Measurements from ENCODE around the gene RPS15. TPM values are rescaled to one million over a fixed set of nuclear protein-coding genes. Genes with fewer than 3 reads are reported as not detected.

Gene RPS15
- total RNA-seq, 6 donors from 2014 or later: 825 to 2,012 (median 1,317) TPM

DNA sequence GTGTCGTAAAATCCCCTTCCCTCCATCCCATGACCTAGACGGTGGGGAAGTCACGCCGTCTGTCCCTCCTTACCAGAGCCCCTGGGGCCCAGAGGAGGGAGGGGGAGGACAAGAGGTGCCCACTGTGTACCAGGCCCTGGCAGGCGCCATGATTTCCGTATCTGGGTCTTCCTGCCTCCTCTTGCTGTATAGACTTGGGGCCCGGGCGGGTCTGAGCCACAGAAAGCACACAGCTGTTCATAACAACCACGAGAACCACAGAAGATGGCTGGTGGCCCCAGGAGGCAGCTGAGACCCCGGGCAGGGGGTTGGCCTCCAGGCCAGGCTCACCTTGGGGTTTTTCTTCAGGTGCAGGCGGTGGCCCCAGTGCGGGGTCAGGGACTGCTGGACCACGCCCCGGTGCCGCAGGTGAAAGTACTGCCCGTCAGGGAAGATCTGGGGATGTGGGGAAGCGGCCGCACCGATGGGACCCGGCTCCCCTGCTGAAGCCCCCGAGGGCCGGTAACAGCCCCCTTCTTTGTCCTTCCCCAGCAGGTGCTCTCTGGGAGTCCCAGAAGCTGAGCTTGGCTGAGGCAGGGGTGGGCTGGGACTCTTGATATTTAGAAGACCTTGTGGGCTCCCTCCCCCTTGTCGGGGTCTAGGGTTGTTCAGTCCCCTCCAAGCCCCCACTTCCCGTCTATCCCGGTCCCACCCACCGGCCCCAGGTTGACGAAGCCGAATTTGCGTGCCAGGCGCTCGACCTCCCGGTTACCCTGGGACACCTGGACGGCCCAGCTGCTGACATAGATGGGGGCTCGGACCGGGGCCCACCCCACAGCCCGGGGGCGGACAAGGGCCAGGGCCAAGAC lies 51.5 kb downstream of the RPS15 start:
- Histone ChIP-seq H3K9me3 (no peaks in the 10 kb centered on the region), H3K27me3 (no peaks in the 10 kb centered on the region), H3K4me3 (peak overlapping the region; percentile 38 to 69 (median 62)), H3K27ac (peak overlapping the region; percentile 52 to 83 (median 68)), H3K36me3 (no peaks in the 10 kb centered on the region), H3K4me1 (peaks cover 14 to 21% (median 19%) of the 10 kb centered on the region in 4 donors)
- 20 to 36% methylated on average over 10 to 37 of the region's 37 CpGs for WGBS, 2 donors
- ATAC-seq (ENCODE audit: low FRiP score in 2 of 2): no peak
- peak in 1 of 2 donors; percentile 74 for DNase-seq
- no peak for TF ChIP-seq POLR2AphosphoS5 (IDR thresholded peaks at IDR 0.05)
- TF ChIP-seq, protein P1, sequence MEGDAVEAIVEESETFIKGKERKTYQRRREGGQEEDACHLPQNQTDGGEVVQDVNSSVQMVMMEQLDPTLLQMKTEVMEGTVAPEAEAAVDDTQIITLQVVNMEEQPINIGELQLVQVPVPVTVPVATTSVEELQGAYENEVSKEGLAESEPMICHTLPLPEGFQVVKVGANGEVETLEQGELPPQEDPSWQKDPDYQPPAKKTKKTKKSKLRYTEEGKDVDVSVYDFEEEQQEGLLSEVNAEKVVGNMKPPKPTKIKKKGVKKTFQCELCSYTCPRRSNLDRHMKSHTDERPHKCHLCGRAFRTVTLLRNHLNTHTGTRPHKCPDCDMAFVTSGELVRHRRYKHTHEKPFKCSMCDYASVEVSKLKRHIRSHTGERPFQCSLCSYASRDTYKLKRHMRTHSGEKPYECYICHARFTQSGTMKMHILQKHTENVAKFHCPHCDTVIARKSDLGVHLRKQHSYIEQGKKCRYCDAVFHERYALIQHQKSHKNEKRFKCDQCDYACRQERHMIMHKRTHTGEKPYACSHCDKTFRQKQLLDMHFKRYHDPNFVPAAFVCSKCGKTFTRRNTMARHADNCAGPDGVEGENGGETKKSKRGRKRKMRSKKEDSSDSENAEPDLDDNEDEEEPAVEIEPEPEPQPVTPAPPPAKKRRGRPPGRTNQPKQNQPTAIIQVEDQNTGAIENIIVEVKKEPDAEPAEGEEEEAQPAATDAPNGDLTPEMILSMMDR (IDR thresholded peaks at IDR 0.05): no peak
- TF ChIP-seq EP300 (IDR thresholded peaks at IDR 0.05): no peak
- no peak for TF ChIP-seq POLR2A (IDR thresholded peaks at IDR 0.05)

Other genes with a start within 250 kb of the RPS15 start
- gene STK11, start 232.6 kb upstream of the RPS15 start, total RNA-seq: 100 to 1,000 TPM in 1 of 6 donors, 10 to 100 TPM in 5; 50.2 to 168 (median 63.2) TPM
- 1 to 10 TPM in 3 of 6 donors, under 1 TPM in 1, not detected in 2; 0.30 to 1.8 (median 1.0) TPM for gene CBARP, start 200.4 kb upstream of the RPS15 start, total RNA-seq
- gene ATP5F1D, start 196.6 kb upstream of the RPS15 start, total RNA-seq: 100 to 1,000 TPM in 3 of 6 donors, 10 to 100 TPM in 3; 56.0 to 187 (median 113) TPM
- gene MIDN, start 189.8 kb upstream of the RPS15 start, total RNA-seq: 100 to 1,000 TPM in 2 of 6 donors, 10 to 100 TPM in 4; 33.5 to 176 (median 75.9) TPM
- 1,000 to 10,000 TPM in 1 of 6 donors, 100 to 1,000 TPM in 5; 326 to 1,348 (median 441) TPM for gene CIRBP, start 169.1 kb upstream of the RPS15 start, total RNA-seq
- 10 to 100 TPM; 43.0 to 85.3 (median 59.6) TPM for gene FAM174C, start 162.9 kb upstream of the RPS15 start, total RNA-seq
- gene EFNA2, start 152.5 kb upstream of the RPS15 start, total RNA-seq: not detected
- gene NDUFS7, start 54.5 kb upstream of the RPS15 start, total RNA-seq: 100 to 1,000 TPM in 4 of 6 donors, 10 to 100 TPM in 2; 38.8 to 121 (median 100) TPM
- 10 to 100 TPM in 2 of 6 donors, 1 to 10 TPM in 4; 4.0 to 12.1 (median 8.1) TPM for gene GAMT, start 36.9 kb upstream of the RPS15 start, total RNA-seq
- gene DAZAP1, start 30.8 kb upstream of the RPS15 start, total RNA-seq: 100 to 1,000 TPM in 1 of 6 donors, 10 to 100 TPM in 5; 38.9 to 107 (median 78.7) TPM
- gene APC2, start 11.7 kb downstream of the RPS15 start, total RNA-seq: 1 to 10 TPM in 1 of 6 donors, under 1 TPM in 4, not detected in 1; 0.06 to 1.0 (median 0.11) TPM
- 10 to 100 TPM; 27.2 to 82.8 (median 37.5) TPM for gene C19orf25, start 40.8 kb downstream of the RPS15 start, total RNA-seq
- 10 to 100 TPM in 2 of 6 donors, 1 to 10 TPM in 4; 2.7 to 47.1 (median 6.8) TPM for gene PCSK4, start 52.0 kb downstream of the RPS15 start, total RNA-seq
- gene REEP6, start 52.8 kb downstream of the RPS15 start, total RNA-seq: 1 to 10 TPM; 2.0 to 7.8 (median 3.1) TPM
- gene ADAMTSL5, start 74.6 kb downstream of the RPS15 start, total RNA-seq: 10 to 100 TPM in 1 of 6 donors, 1 to 10 TPM in 4, under 1 TPM in 1; 0.89 to 11.5 (median 4.9) TPM
- gene PLK5, start 85.7 kb downstream of the RPS15 start, total RNA-seq: not detected
- 10 to 100 TPM; 18.0 to 43.7 (median 26.5) TPM for gene MEX3D, start 129.9 kb downstream of the RPS15 start, total RNA-seq
- gene MBD3, start 154.5 kb downstream of the RPS15 start, total RNA-seq: 100 to 1,000 TPM in 3 of 6 donors, 10 to 100 TPM in 3; 65.1 to 158 (median 107) TPM
- gene UQCR11, start 167.1 kb downstream of the RPS15 start, total RNA-seq: 100 to 1,000 TPM in 2 of 6 donors, 10 to 100 TPM in 4; 10.5 to 216 (median 67.3) TPM
- 10 to 100 TPM; 32.9 to 88.2 (median 53.3) TPM for gene TCF3, start 214.2 kb downstream of the RPS15 start, total RNA-seq

Data from upper lobe of left lung (tissue), 6 donors.